Panc1 (cell line): Measurements from ENCODE around the gene COL11A2. TPM values are rescaled to one million over a fixed set of nuclear protein-coding genes. Genes with fewer than 3 reads are reported as not detected.

ENCODE experiments used
- ATAC-seq: fragments of 200-7000 bp; cut with Tn5 transposase; 2 replicates; pipeline ENCODE4 v1.9.1; 2020; ENCODE audit warnings: mild to moderate bottlenecking, moderate library complexity
- BruUV-seq: library from RNA; stranded (reverse); fragments of 400-500 nt; replicated peaks from 2 replicates; lab custom pipeline; 2021; lab: Mats Ljungman, UMichigan
- CTCF ChIA-PET: fragments of 300-600 bp; sonication (Branson Sonifier 250); formaldehyde crosslinking; loops from one replicate; lab custom pipeline; 2022; ENCODE audit warnings: antibody characterized with exemption; lab: Charles Lee
- POLR2A ChIA-PET: fragments of 300-600 bp; sonication (Branson Sonifier 250); formaldehyde crosslinking; loops from one replicate; lab custom pipeline; 2022; ENCODE audit warnings: antibody characterized with exemption; lab: Charles Lee
- DNase-seq: peaks from one replicate; pipeline ENCODE4 v3.0.0-alpha.2; 2010; ENCODE audit warnings: low read depth, low spot score
- H3K27ac ChIP-seq: 2 replicates; pipeline ENCODE4 v1.5.1; 2011; ENCODE audit warnings: mild to moderate bottlenecking, low read length, inconsistent platforms
- H3K27me3 ChIP-seq: fragments of 200-500 bp; sonication (Bioruptor generic); 2 replicates; pipeline ENCODE4 v1.6.0; 2014; ENCODE audit warnings: low read length, inconsistent platforms; ENCODE audit not compliant: control insufficient read depth, insufficient read depth
- H3K36me3 ChIP-seq: fragments of 200-500 bp; sonication (Bioruptor generic); 2 replicates; pipeline ENCODE4 v1.5.1; 2014; ENCODE audit warnings: inconsistent platforms, mild to moderate bottlenecking, low read length, moderate library complexity; ENCODE audit not compliant: control insufficient read depth, insufficient read depth
- H3K4me1 ChIP-seq: 2 replicates; pipeline ENCODE4 v1.5.1; 2011; ENCODE audit warnings: inconsistent platforms, mild to moderate bottlenecking, low read length, moderate library complexity; ENCODE audit not compliant: control insufficient read depth, insufficient read depth
- H3K4me3 ChIP-seq, 2 experiments: 2 replicates each; pipeline ENCODE4 v1.5.1; 2011 to 2012; ENCODE audit warnings: low read depth in 2 of 2, low read length in 2 of 2, mild to moderate bottlenecking in 2 of 2, inconsistent platforms in 1 of 2, moderate library complexity in 1 of 2
- H3K9me3 ChIP-seq: fragments of 200-500 bp; sonication (Bioruptor generic); 2 replicates; pipeline ENCODE4 v1.5.1; 2014; ENCODE audit warnings: low read depth, mild to moderate bottlenecking, inconsistent platforms, low read length, moderate library complexity; ENCODE audit not compliant: control insufficient read depth, insufficient read depth
- POLR2AphosphoS5 ChIP-seq: IDR thresholded peaks from 2 replicates; pipeline ENCODE4 v1.6.1; 2012; ENCODE audit warnings: mild to moderate bottlenecking, low read depth, low read length, moderate library complexity
- SIN3A ChIP-seq: IDR thresholded peaks from 2 replicates; pipeline ENCODE4 v1.6.1; 2012; ENCODE audit warnings: low read depth, mild to moderate bottlenecking, low read length, moderate library complexity, borderline replicate concordance; ENCODE audit not compliant: insufficient read depth
- TCF7L2 ChIP-seq: IDR thresholded peaks from 2 replicates; pipeline ENCODE4 v1.6.1; 2011; ENCODE audit warnings: mild to moderate bottlenecking, low read depth, low read length, inconsistent platforms
- in situ Hi-C: cut with HindIII; loops from 2 replicates; pipeline ENCODE4 v1.10.0; 2016; ENCODE audit warnings: low sequenced_read_pairs, low pct_unique_long_range_greater_than_20kb
- intact Hi-C: fragments of 100-400 bp; cut with micrococcal nuclease; formaldehyde crosslinking; loops from one replicate; pipeline ENCODE4 v1.10.0; 2022; ENCODE audit not compliant: unreplicated experiment
- total RNA-seq: library from RNA; stranded (reverse); gene quantifications from one replicate; pipeline ENCODE4 v1.2.1, GENCODE V29; 2021; ENCODE audit not compliant: unreplicated experiment
- TF ChIP-seq, protein P1 (sequence below): fragments of 450-650 bp; IDR thresholded peaks from 2 replicates; pipeline ENCODE4 v1.5.1; 2017; ENCODE audit warnings: mild to moderate bottlenecking
- TF ChIP-seq, protein P2 (sequence below), 2 experiments: IDR thresholded peaks; 2 replicates each; pipeline ENCODE4 v1.6.1; 2011 to 2012; ENCODE audit warnings: low read depth in 2 of 2, control low read depth in 1 of 2, low read length in 1 of 2, mild to moderate bottlenecking in 1 of 2, moderate library complexity in 1 of 2; ENCODE audit not compliant: insufficient read depth in 1 of 2

The COL11A2 gene
- total RNA-seq, 1 experiment from 2014 or later = 0.57 TPM

DNA sequence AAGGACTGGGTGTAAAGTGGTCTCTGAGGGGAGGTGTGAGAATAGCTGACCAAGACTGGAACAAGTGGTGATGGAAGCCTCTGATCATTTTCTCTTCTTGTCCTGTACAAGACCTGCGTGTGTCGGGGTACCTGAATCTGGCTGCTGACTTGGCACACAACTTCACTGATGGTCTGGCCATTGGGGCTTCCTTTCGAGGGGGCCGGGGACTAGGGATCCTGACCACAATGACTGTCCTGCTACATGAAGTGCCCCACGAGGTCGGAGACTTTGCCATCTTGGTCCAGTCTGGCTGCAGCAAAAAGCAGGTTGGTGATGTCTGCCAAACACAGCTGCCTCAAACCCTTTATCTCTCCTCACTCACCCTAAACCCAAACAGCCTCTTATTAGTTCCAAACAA, 10.5 kb upstream of the COL11A2 start:
- TF ChIP-seq POLR2AphosphoS5 = no peak
- TF ChIP-seq, protein P1, sequence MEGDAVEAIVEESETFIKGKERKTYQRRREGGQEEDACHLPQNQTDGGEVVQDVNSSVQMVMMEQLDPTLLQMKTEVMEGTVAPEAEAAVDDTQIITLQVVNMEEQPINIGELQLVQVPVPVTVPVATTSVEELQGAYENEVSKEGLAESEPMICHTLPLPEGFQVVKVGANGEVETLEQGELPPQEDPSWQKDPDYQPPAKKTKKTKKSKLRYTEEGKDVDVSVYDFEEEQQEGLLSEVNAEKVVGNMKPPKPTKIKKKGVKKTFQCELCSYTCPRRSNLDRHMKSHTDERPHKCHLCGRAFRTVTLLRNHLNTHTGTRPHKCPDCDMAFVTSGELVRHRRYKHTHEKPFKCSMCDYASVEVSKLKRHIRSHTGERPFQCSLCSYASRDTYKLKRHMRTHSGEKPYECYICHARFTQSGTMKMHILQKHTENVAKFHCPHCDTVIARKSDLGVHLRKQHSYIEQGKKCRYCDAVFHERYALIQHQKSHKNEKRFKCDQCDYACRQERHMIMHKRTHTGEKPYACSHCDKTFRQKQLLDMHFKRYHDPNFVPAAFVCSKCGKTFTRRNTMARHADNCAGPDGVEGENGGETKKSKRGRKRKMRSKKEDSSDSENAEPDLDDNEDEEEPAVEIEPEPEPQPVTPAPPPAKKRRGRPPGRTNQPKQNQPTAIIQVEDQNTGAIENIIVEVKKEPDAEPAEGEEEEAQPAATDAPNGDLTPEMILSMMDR = no peak
- H3K27ac ChIP-seq = no peak overlapping the region; the same call in 1 of the 2 replicates
- H3K4me1 ChIP-seq = peaks cover 48% of the 10 kb centered on the region
- H3K27me3 ChIP-seq = no peaks in the 10 kb centered on the region
- H3K4me3 ChIP-seq = no peak overlapping the region
- in situ Hi-C loops (no loop called here), intact Hi-C loops (no loop called here)
- ChIA-PET CTCF (no interaction called here), POLR2A (interaction anchor here (0.8 kb wide), 1 partner anchor 12 kb away, joined by 3 read pairs; no protein-coding TSS in a partner anchor)
- BruUV-seq = no TSS peak
- peaks cover 13% of the 10 kb centered on the region for H3K36me3 ChIP-seq
- no peak for DNase-seq
- ATAC-seq = no peak
- no peaks in the 10 kb centered on the region for H3K9me3 ChIP-seq

DNA sequence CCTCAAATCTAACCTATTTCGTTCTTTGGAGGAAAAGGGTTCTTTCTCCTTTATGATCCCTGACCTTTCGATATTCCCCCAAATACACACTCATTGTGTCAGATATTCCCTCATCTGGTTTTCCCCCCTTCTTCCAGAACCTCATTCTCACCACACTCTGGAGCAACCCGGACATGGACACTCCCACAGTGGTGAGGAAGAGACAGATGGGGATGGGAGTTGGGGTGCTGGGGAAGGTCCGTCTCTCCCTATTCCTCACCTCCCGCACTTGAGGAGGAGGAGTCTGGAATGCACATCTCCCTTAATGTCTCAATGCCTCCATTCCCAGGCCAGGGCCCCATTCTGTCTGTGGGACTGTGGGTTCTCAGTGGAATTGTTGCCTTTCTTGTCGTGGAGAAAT, 9.7 kb upstream of the COL11A2 start:
- H3K36me3 ChIP-seq = peaks cover 13% of the 10 kb centered on the region
- H3K27ac ChIP-seq = peak overlapping the region; percentile 93
- TF ChIP-seq TCF7L2 = no peak
- TF ChIP-seq, protein P1 = no peak
- TF ChIP-seq, protein P2, sequence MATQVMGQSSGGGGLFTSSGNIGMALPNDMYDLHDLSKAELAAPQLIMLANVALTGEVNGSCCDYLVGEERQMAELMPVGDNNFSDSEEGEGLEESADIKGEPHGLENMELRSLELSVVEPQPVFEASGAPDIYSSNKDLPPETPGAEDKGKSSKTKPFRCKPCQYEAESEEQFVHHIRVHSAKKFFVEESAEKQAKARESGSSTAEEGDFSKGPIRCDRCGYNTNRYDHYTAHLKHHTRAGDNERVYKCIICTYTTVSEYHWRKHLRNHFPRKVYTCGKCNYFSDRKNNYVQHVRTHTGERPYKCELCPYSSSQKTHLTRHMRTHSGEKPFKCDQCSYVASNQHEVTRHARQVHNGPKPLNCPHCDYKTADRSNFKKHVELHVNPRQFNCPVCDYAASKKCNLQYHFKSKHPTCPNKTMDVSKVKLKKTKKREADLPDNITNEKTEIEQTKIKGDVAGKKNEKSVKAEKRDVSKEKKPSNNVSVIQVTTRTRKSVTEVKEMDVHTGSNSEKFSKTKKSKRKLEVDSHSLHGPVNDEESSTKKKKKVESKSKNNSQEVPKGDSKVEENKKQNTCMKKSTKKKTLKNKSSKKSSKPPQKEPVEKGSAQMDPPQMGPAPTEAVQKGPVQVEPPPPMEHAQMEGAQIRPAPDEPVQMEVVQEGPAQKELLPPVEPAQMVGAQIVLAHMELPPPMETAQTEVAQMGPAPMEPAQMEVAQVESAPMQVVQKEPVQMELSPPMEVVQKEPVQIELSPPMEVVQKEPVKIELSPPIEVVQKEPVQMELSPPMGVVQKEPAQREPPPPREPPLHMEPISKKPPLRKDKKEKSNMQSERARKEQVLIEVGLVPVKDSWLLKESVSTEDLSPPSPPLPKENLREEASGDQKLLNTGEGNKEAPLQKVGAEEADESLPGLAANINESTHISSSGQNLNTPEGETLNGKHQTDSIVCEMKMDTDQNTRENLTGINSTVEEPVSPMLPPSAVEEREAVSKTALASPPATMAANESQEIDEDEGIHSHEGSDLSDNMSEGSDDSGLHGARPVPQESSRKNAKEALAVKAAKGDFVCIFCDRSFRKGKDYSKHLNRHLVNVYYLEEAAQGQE (IDR thresholded peaks at IDR 0.05; ENCODE audit: insufficient read depth in 1 of 2, low read depth in 2 of 2, low read length in 1 of 2) = no peak
- TF ChIP-seq SIN3A = no peak
- no peak for TF ChIP-seq POLR2AphosphoS5
- ChIA-PET CTCF (no interaction called here), POLR2A (no interaction called here)
- no peak for ATAC-seq
- H3K27me3 ChIP-seq = no peaks in the 10 kb centered on the region
- intact Hi-C loops = no loop called here
- H3K9me3 ChIP-seq = no peaks in the 10 kb centered on the region
- no TSS peak for BruUV-seq
- in situ Hi-C loops = no loop called here
- H3K4me1 ChIP-seq = peaks cover 52% of the 10 kb centered on the region
- peak overlapping the region; percentile 68 to 100 for H3K4me3 ChIP-seq
- DNase-seq = no peak
